ENCODE data around the gene ITM2B.
A peak's percentile ranks its signal among the peaks of the same experiment; 100 is the strongest.

ITM2B gene

GRCh38 chr13:48291730-48292129, 58.7 kb downstream of the ITM2B start:
- H3K36me3 ChIP-seq (ENCODE audit: control insufficient read depth, insufficient read depth, low read length) = no peaks in the 10 kb centered on the region

GRCh38 chr13:48292650-48293049, 59.6 kb downstream of the ITM2B start:
- Histone ChIP-seq H3K27ac (ENCODE audit: low read depth, low read length, severe bottlenecking) (no peak overlapping the region), H3K9me3 (ENCODE audit: control insufficient read depth, low read length) (no peaks in the 10 kb centered on the region), H3K4me3 (ENCODE audit: extremely low read depth, insufficient read depth, low read length, poor library complexity, severe bottlenecking) (no peak overlapping the region), H3K36me3 (ENCODE audit: control insufficient read depth, insufficient read depth, low read length) (no peaks in the 10 kb centered on the region), H3K4me1 (ENCODE audit: control insufficient read depth, insufficient read depth, low read length, poor library complexity, severe bottlenecking) (peaks cover 7% of the 10 kb centered on the region)
- 74 to 84% methylated on average over 3 of the region's 4 CpGs for WGBS, 2 experiments (ENCODE audit: insufficient coverage in 2 of 2)

More at GRCh38 chr13:48291730-48292129, 58.7 kb downstream of the ITM2B start:
- Histone ChIP-seq H3K4me3 (ENCODE audit: extremely low read depth, insufficient read depth, low read length, poor library complexity, severe bottlenecking) (no peak overlapping the region), H3K9me3 (ENCODE audit: control insufficient read depth, low read length) (no peaks in the 10 kb centered on the region), H3K4me1 (ENCODE audit: control insufficient read depth, insufficient read depth, low read length, poor library complexity, severe bottlenecking) (no peaks in the 10 kb centered on the region), H3K27ac (ENCODE audit: low read depth, low read length, severe bottlenecking) (no peak overlapping the region)
- 84% methylated on average over 2 of the region's 2 CpGs; no CpG with 5 or more reads in 1 of the 2 experiments for WGBS, 2 experiments (ENCODE audit: insufficient coverage in 2 of 2)

- no CpG with 5 or more reads among the region's 2 CpGs for WGBS, 2 experiments (ENCODE audit: insufficient coverage in 2 of 2)
Measured at GRCh38 chr13:48294653-48295052, 61.6 kb downstream of the ITM2B start.

GRCh38 chr13:48295271-48295670, 62.3 kb downstream of the ITM2B start:
- H3K4me1 ChIP-seq (ENCODE audit: control insufficient read depth, insufficient read depth, low read length, poor library complexity, severe bottlenecking) = peaks cover 7% of the 10 kb centered on the region
- H3K9me3 ChIP-seq (ENCODE audit: control insufficient read depth, low read length) = no peaks in the 10 kb centered on the region
- whole genome bisulfite sequencing, 2 experiments (ENCODE audit: insufficient coverage in 2 of 2) = 83 to 100% methylated on average over 1 of the region's 1 CpG
- no peaks in the 10 kb centered on the region for H3K36me3 ChIP-seq (ENCODE audit: control insufficient read depth, insufficient read depth, low read length)
- no peak overlapping the region for H3K4me3 ChIP-seq (ENCODE audit: extremely low read depth, insufficient read depth, low read length, poor library complexity, severe bottlenecking)
- no peak overlapping the region for H3K27ac ChIP-seq (ENCODE audit: low read depth, low read length, severe bottlenecking)

More at GRCh38 chr13:48294653-48295052, 61.6 kb downstream of the ITM2B start:
- Histone ChIP-seq H3K36me3 (ENCODE audit: control insufficient read depth, insufficient read depth, low read length) (no peaks in the 10 kb centered on the region), H3K4me3 (ENCODE audit: extremely low read depth, insufficient read depth, low read length, poor library complexity, severe bottlenecking) (no peak overlapping the region), H3K9me3 (ENCODE audit: control insufficient read depth, low read length) (no peaks in the 10 kb centered on the region), H3K27ac (ENCODE audit: low read depth, low read length, severe bottlenecking) (no peak overlapping the region), H3K4me1 (ENCODE audit: control insufficient read depth, insufficient read depth, low read length, poor library complexity, severe bottlenecking) (peaks cover 7% of the 10 kb centered on the region)

GRCh38 chr13:48296528-48296927, 63.5 kb downstream of the ITM2B start:
- Histone ChIP-seq H3K4me3 (ENCODE audit: extremely low read depth, insufficient read depth, low read length, poor library complexity, severe bottlenecking) (no peak overlapping the region), H3K9me3 (ENCODE audit: control insufficient read depth, low read length) (no peaks in the 10 kb centered on the region), H3K4me1 (ENCODE audit: control insufficient read depth, insufficient read depth, low read length, poor library complexity, severe bottlenecking) (peaks cover 7% of the 10 kb centered on the region), H3K27ac (ENCODE audit: low read depth, low read length, severe bottlenecking) (no peak overlapping the region), H3K36me3 (ENCODE audit: control insufficient read depth, insufficient read depth, low read length) (no peaks in the 10 kb centered on the region)
- WGBS, 2 experiments (ENCODE audit: insufficient coverage in 2 of 2) = 88 to 100% methylated on average over 1 of the region's 2 CpGs

- 76% methylated on average over 2 of the region's 4 CpGs; no CpG with 5 or more reads in 1 of the 2 experiments for WGBS, 2 experiments (ENCODE audit: insufficient coverage in 2 of 2)
- Histone ChIP-seq H3K4me3 (ENCODE audit: extremely low read depth, insufficient read depth, low read length, poor library complexity, severe bottlenecking) (no peak overlapping the region), H3K9me3 (ENCODE audit: control insufficient read depth, low read length) (no peaks in the 10 kb centered on the region), H3K27ac (ENCODE audit: low read depth, low read length, severe bottlenecking) (no peak overlapping the region), H3K4me1 (ENCODE audit: control insufficient read depth, insufficient read depth, low read length, poor library complexity, severe bottlenecking) (peaks cover 7% of the 10 kb centered on the region), H3K36me3 (ENCODE audit: control insufficient read depth, insufficient read depth, low read length) (no peaks in the 10 kb centered on the region)
Measured at GRCh38 chr13:48297131-48297786, 64.3 kb downstream of the ITM2B start.

GRCh38 chr13:48299591-48299990, 66.6 kb downstream of the ITM2B start:
- Histone ChIP-seq H3K27ac (ENCODE audit: low read depth, low read length, severe bottlenecking) (no peak overlapping the region), H3K4me3 (ENCODE audit: extremely low read depth, insufficient read depth, low read length, poor library complexity, severe bottlenecking) (no peak overlapping the region), H3K4me1 (ENCODE audit: control insufficient read depth, insufficient read depth, low read length, poor library complexity, severe bottlenecking) (peaks cover 10% of the 10 kb centered on the region), H3K36me3 (ENCODE audit: control insufficient read depth, insufficient read depth, low read length) (no peaks in the 10 kb centered on the region), H3K9me3 (ENCODE audit: control insufficient read depth, low read length) (no peaks in the 10 kb centered on the region)
- WGBS, 2 experiments (ENCODE audit: insufficient coverage in 2 of 2) = 90 to 100% methylated on average over 2 of the region's 2 CpGs

GRCh38 chr13:48302871-48303358, 69.9 kb downstream of the ITM2B start:
- Histone ChIP-seq H3K4me3 (ENCODE audit: extremely low read depth, insufficient read depth, low read length, poor library complexity, severe bottlenecking) (peak overlapping the region; percentile 85), H3K36me3 (ENCODE audit: control insufficient read depth, insufficient read depth, low read length) (peaks cover under 1% of the 10 kb centered on the region), H3K4me1 (ENCODE audit: control insufficient read depth, insufficient read depth, low read length, poor library complexity, severe bottlenecking) (peaks cover 3% of the 10 kb centered on the region), H3K9me3 (ENCODE audit: control insufficient read depth, low read length) (no peaks in the 10 kb centered on the region), H3K27ac (ENCODE audit: low read depth, low read length, severe bottlenecking) (peak overlapping the region; percentile 96)
- WGBS, 2 experiments (ENCODE audit: insufficient coverage in 2 of 2) = 2 to 8% methylated on average over 6 to 9 of the region's 12 CpGs

- Histone ChIP-seq H3K27ac (ENCODE audit: low read depth, low read length, severe bottlenecking) (peak within 1 kb of the TSS; percentile 96), H3K4me1 (ENCODE audit: control insufficient read depth, insufficient read depth, low read length, poor library complexity, severe bottlenecking) (peaks cover 3% of the 10 kb centered on the region), H3K9me3 (ENCODE audit: control insufficient read depth, low read length) (no peaks in the 10 kb centered on the region), H3K4me3 (ENCODE audit: extremely low read depth, insufficient read depth, low read length, poor library complexity, severe bottlenecking) (peak within 1 kb of the TSS; percentile 85), H3K36me3 (ENCODE audit: control insufficient read depth, insufficient read depth, low read length) (peaks cover 7% of the 10 kb centered on the region)
- 0% methylated on average over 76 to 77 of the region's 96 CpGs for WGBS, 2 experiments (ENCODE audit: insufficient coverage in 2 of 2)
Measured at GRCh38 chr13:48303359-48304142, 70.5 kb downstream of the ITM2B start, which contains the start of gene RB1. Gene RB1, plus strand, starts transcription at chr13:48303751. Its CDS starts 162 bp downstream, at chr13:48303913.

- Histone ChIP-seq H3K36me3 (ENCODE audit: control insufficient read depth, insufficient read depth, low read length) (peaks cover 7% of the 10 kb centered on the region), H3K9me3 (ENCODE audit: control insufficient read depth, low read length) (no peaks in the 10 kb centered on the region), H3K4me1 (ENCODE audit: control insufficient read depth, insufficient read depth, low read length, poor library complexity, severe bottlenecking) (peaks cover 3% of the 10 kb centered on the region), H3K27ac (ENCODE audit: low read depth, low read length, severe bottlenecking) (peak overlapping the region; percentile 96), H3K4me3 (ENCODE audit: extremely low read depth, insufficient read depth, low read length, poor library complexity, severe bottlenecking) (peak overlapping the region; percentile 85)
- 9 to 10% methylated on average over 26 to 35 of the region's 36 CpGs for WGBS, 2 experiments (ENCODE audit: insufficient coverage in 2 of 2)
Measured at GRCh38 chr13:48304143-48304876, 71.3 kb downstream of the ITM2B start.
